IMR-90 (cell line): ENCODE measurements around the gene CHRM1. TPM values are rescaled to one million over a fixed set of nuclear protein-coding genes. Genes with fewer than 3 reads are reported as not detected.

Experiments used
- ATAC-seq: fragments of 200-7000 bp; cut with Tn5 transposase; 2 replicates; pipeline ENCODE4 v1.9.1; 2020; ENCODE audit warnings: low read depth, mild to moderate bottlenecking, moderate library complexity
- BruUV-seq: library from RNA; stranded (reverse); fragments of 400-500 nt; replicated peaks from 2 replicates; lab custom pipeline; 2021; lab: Mats Ljungman, UMichigan
- CTCF ChIA-PET: fragments of 300-600 bp; formaldehyde crosslinking; extraction: SDS; loops from one replicate; lab custom pipeline; 2021; ENCODE audit warnings: antibody characterized with exemption; lab: Yijun Ruan, JAX
- POLR2A ChIA-PET: fragments of 300-600 bp; sonication (Branson Sonifier 250); formaldehyde crosslinking; loops from one replicate; lab custom pipeline; 2022; ENCODE audit warnings: antibody characterized with exemption; ENCODE audit not compliant: unreplicated experiment; lab: Charles Lee
- DNase-seq: peaks from one replicate; pipeline ENCODE4 v3.0.0; 2013
- H2AFZ ChIP-seq: replicated peaks from 2 replicates; pipeline ENCODE3; 2013; ENCODE audit warnings: low read length, mild to moderate bottlenecking; ENCODE audit not compliant: poor library complexity
- H2AK5ac ChIP-seq: 2 replicates; pipeline ENCODE4 v1.6.1; 2013; ENCODE audit warnings: low read depth, low read length, inconsistent platforms
- H2AK9ac ChIP-seq: replicated peaks from 2 replicates; pipeline ENCODE3; 2013; ENCODE audit warnings: mild to moderate bottlenecking, low read depth, low read length, moderate library complexity; ENCODE audit not compliant: poor library complexity
- H2BK120ac ChIP-seq: 2 replicates; pipeline ENCODE4 v1.6.1; 2013; ENCODE audit warnings: low read depth, low read length, inconsistent platforms
- H2BK15ac ChIP-seq: 3 replicates; pipeline ENCODE4 v1.6.1; 2013; ENCODE audit warnings: low read depth, low read length, inconsistent platforms
- H2BK20ac ChIP-seq: 2 replicates; pipeline ENCODE4 v1.6.1; 2013; ENCODE audit warnings: low read depth, mild to moderate bottlenecking, inconsistent platforms, low read length, moderate library complexity
- H2BK5ac ChIP-seq: 2 replicates; pipeline ENCODE4 v1.6.1; 2013; ENCODE audit warnings: mild to moderate bottlenecking, low read depth, low read length, inconsistent platforms; ENCODE audit not compliant: poor library complexity, severe bottlenecking
- H3K14ac ChIP-seq: replicated peaks from 2 replicates; pipeline ENCODE4 v1.6.1; 2013; ENCODE audit warnings: low read depth, low read length, inconsistent platforms
- H3K18ac ChIP-seq: 2 replicates; pipeline ENCODE4 v1.6.1; 2013; ENCODE audit warnings: low read depth, low read length, control low read depth
- H3K23ac ChIP-seq: 2 replicates; pipeline ENCODE4 v1.6.1; 2013; ENCODE audit warnings: low read depth, low read length, inconsistent platforms
- H3K27ac ChIP-seq: 2 replicates; pipeline ENCODE4 v1.5.1; 2013; ENCODE audit warnings: mild to moderate bottlenecking, control low read depth, low read length; ENCODE audit not compliant: insufficient read depth
- H3K27me3 ChIP-seq: 2 replicates; pipeline ENCODE4 v1.6.1; 2013; ENCODE audit warnings: low read length; ENCODE audit not compliant: control insufficient read depth, insufficient read depth
- H3K36me3 ChIP-seq: 2 replicates; pipeline ENCODE4 v1.6.1; 2013; ENCODE audit warnings: low read length, mixed read lengths; ENCODE audit not compliant: control insufficient read depth, insufficient read depth
- H3K4ac ChIP-seq: 2 replicates; pipeline ENCODE4 v1.6.1; 2013; ENCODE audit warnings: low read depth, low read length, inconsistent platforms
- H3K4me1 ChIP-seq: 2 replicates; pipeline ENCODE4 v1.6.1; 2013; ENCODE audit warnings: low read length, mixed read lengths; ENCODE audit not compliant: control insufficient read depth, insufficient read depth
- H3K4me2 ChIP-seq: 2 replicates; pipeline ENCODE4 v1.6.1; 2013; ENCODE audit warnings: low read depth, mild to moderate bottlenecking, control low read depth, low read length, moderate library complexity
- H3K4me3 ChIP-seq: 2 replicates; pipeline ENCODE4 v1.5.1; 2013; ENCODE audit warnings: low read depth, mild to moderate bottlenecking, control low read depth, low read length, moderate library complexity; ENCODE audit not compliant: insufficient read depth
- H3K56ac ChIP-seq: 2 replicates; pipeline ENCODE4 v1.6.1; 2013; ENCODE audit warnings: low read length, inconsistent platforms; ENCODE audit not compliant: insufficient read depth; ENCODE audit errors: extremely low read depth
- H3K79me1 ChIP-seq, 2 experiments: 2 replicates each; pipeline ENCODE4 v1.6.1; 2013; ENCODE audit warnings: low read length in 2 of 2, inconsistent platforms in 1 of 2, low read depth in 1 of 2
- H3K9ac ChIP-seq: 2 replicates; pipeline ENCODE4 v1.6.1; 2013; ENCODE audit warnings: low read depth, low read length, control low read depth
- H3K9me1 ChIP-seq: 2 replicates; pipeline ENCODE4 v1.6.1; 2013; ENCODE audit warnings: low read length, inconsistent platforms; ENCODE audit not compliant: insufficient read depth
- H3K9me3 ChIP-seq: 2 replicates; pipeline ENCODE4 v1.6.1; 2013; ENCODE audit warnings: low read length; ENCODE audit not compliant: control insufficient read depth, insufficient read depth
- H4K20me1 ChIP-seq: 2 replicates; pipeline ENCODE4 v1.6.1; 2013; ENCODE audit warnings: low read length, inconsistent platforms; ENCODE audit not compliant: insufficient read depth
- H4K5ac ChIP-seq: 2 replicates; pipeline ENCODE4 v1.6.1; 2013; ENCODE audit warnings: mild to moderate bottlenecking, low read depth, low read length, control low read depth
- H4K8ac ChIP-seq, 2 experiments: 2 replicates each; pipeline ENCODE4 v1.6.1; 2013; ENCODE audit warnings: low read depth in 2 of 2, low read length in 2 of 2, control low read depth in 1 of 2, inconsistent platforms in 1 of 2
- H4K91ac ChIP-seq: 2 replicates; pipeline ENCODE4 v1.6.1; 2013; ENCODE audit warnings: low read depth, low read length, inconsistent platforms; ENCODE audit not compliant: insufficient read depth
- BHLHE40 ChIP-seq: fragments of 150-350 bp; IDR thresholded peaks from 2 replicates; pipeline ENCODE4 v1.6.1; 2016; ENCODE audit warnings: mild to moderate bottlenecking, low read depth, low read length
- CEBPB ChIP-seq: IDR thresholded peaks from 2 replicates; pipeline ENCODE4 v1.6.1; 2012; ENCODE audit warnings: low read depth, low read length, improper control_type of control experiment
- FOS ChIP-seq: fragments of 150-350 bp; IDR thresholded peaks from 2 replicates; pipeline ENCODE4 v1.6.1; 2016; ENCODE audit warnings: low read depth, low read length
- MAFK ChIP-seq: IDR thresholded peaks from 2 replicates; pipeline ENCODE4 v1.6.1; 2012; ENCODE audit warnings: low read depth, low read length, improper control_type of control experiment
- MAZ ChIP-seq: IDR thresholded peaks from 2 replicates; pipeline ENCODE4 v1.6.1; 2012; ENCODE audit warnings: low read depth, mild to moderate bottlenecking, low read length, improper control_type of control experiment, moderate library complexity, borderline replicate concordance
- MXI1 ChIP-seq: IDR thresholded peaks from 2 replicates; pipeline ENCODE4 v1.6.1; 2012; ENCODE audit warnings: low read depth, mild to moderate bottlenecking, low read length, moderate library complexity, borderline replicate concordance
- NFE2L2 ChIP-seq: fragments of 150-350 bp; IDR thresholded peaks from 2 replicates; pipeline ENCODE4 v1.6.1; 2016; ENCODE audit warnings: low read depth, mild to moderate bottlenecking, low read length
- POLR2A ChIP-seq: IDR thresholded peaks from 2 replicates; pipeline ENCODE4 v1.6.1; 2012; ENCODE audit warnings: mild to moderate bottlenecking, low read depth, low read length
- RAD21 ChIP-seq: IDR thresholded peaks from 2 replicates; pipeline ENCODE4 v1.6.1; 2012; ENCODE audit warnings: low read length, improper control_type of control experiment
- RCOR1 ChIP-seq: IDR thresholded peaks from 2 replicates; pipeline ENCODE4 v1.6.1; 2012; ENCODE audit warnings: mild to moderate bottlenecking, low read length, improper control_type of control experiment; ENCODE audit not compliant: insufficient replicate concordance
- RFX5 ChIP-seq: IDR thresholded peaks from 2 replicates; pipeline ENCODE4 v1.8.0; 2012; ENCODE audit warnings: low read depth, mild to moderate bottlenecking, low read length, moderate library complexity
- SMC3 ChIP-seq: fragments of 150-350 bp; IDR thresholded peaks from 2 replicates; pipeline ENCODE4 v1.6.1; 2016; ENCODE audit warnings: low read depth, mild to moderate bottlenecking, antibody characterized with exemption, low read length, moderate library complexity
- WGBS, 2 experiments: methylation state at CpG; one replicate each; pipeline versions ENCODE4 v1.1.5 to v1.1.7; 2013; ENCODE audit warnings: missing lambda C conversion rate in 2 of 2; ENCODE audit not compliant: insufficient read length in 1 of 2; ENCODE audit errors: extremely low coverage in 2 of 2; 5-methylcytosine and 5-hydroxymethylcytosine counted together
- dilution Hi-C: fragments of 300-500 bp; cut with HindIII; formaldehyde crosslinking; loops from one replicate; pipeline ENCODE4 v1.14.3; 2018; ENCODE audit warnings: low sequenced_read_pairs; ENCODE audit not compliant: unreplicated experiment
- in situ Hi-C: fragments of 300-500 bp; cut with MboI; formaldehyde crosslinking; loops from 3 replicates; pipeline ENCODE4 v1.14.3; 2019; ENCODE audit warnings: low sequenced_read_pairs, inconsistent platforms, mixed read lengths
- intact Hi-C: fragments of 100-400 bp; cut with micrococcal nuclease; formaldehyde crosslinking; loops from 2 replicates; pipeline ENCODE4 v1.10.0; 2022
- polyA plus RNA-seq, 3 experiments: library from polyadenylated mRNA; depleted of rRNA; stranded (reverse); fragments of >200 nt; gene quantifications; 2 replicates each; pipeline ENCODE4 v1.2.3, GENCODE V29; 2012; ENCODE audit warnings: low replicate concordance in 1 of 3
- total RNA-seq: library from RNA; depleted of rRNA; stranded (reverse); fragments of >200 nt; gene quantifications from 2 replicates; pipeline ENCODE4 v1.2.3, GENCODE V29; 2012
- TF ChIP-seq, protein P1 (sequence below): conservative IDR thresholded peaks from 2 replicates; pipeline ENCODE4 v1.5.1; 2012; ENCODE audit warnings: mild to moderate bottlenecking, low read depth, low read length, improper control_type of control experiment
- TF ChIP-seq, protein P2 (sequence below): fragments of 150-350 bp; IDR thresholded peaks from 2 replicates; pipeline ENCODE4 v1.6.1; 2016; ENCODE audit warnings: low read depth, mild to moderate bottlenecking, low read length, moderate library complexity, borderline replicate concordance
- TF ChIP-seq, protein P3 (sequence below): fragments of 150-350 bp; IDR thresholded peaks from 2 replicates; pipeline ENCODE4 v1.6.1; 2017; ENCODE audit warnings: mild to moderate bottlenecking, antibody characterized with exemption, low read length, low read depth

The CHRM1 gene
- total and polyA plus RNA-seq, 2 of the 4 experiments (the other 2 are of a cell fraction) = not detected

- no peaks in the 10 kb centered on the region for H3K9me3 ChIP-seq
- no peak overlapping the region for H2BK120ac ChIP-seq
- H3K18ac ChIP-seq = no peak overlapping the region
- H3K9ac ChIP-seq = no peak overlapping the region
- WGBS, 2 experiments = 27% methylated on average over 6 of the region's 11 CpGs; no CpG with 5 or more reads in 1 of the 2 experiments
- H2BK20ac ChIP-seq = no peak overlapping the region
- H3K14ac ChIP-seq = no peak overlapping the region
- no peak overlapping the region for H2BK15ac ChIP-seq
- no peaks in the 10 kb centered on the region for H3K36me3 ChIP-seq
- H3K4me2 ChIP-seq = peak overlapping the region; percentile 51
- H2AK9ac ChIP-seq = no peak overlapping the region
- intact Hi-C loops = no loop called here
- CTCF ChIA-PET = no interaction called here
- no peak overlapping the region for H3K4ac ChIP-seq
- no peaks in the 10 kb centered on the region for H3K79me1 ChIP-seq
- no peak overlapping the region for H4K8ac ChIP-seq
- no peak overlapping the region for H3K56ac ChIP-seq
- no TSS peak for BruUV-seq
- H3K9me1 ChIP-seq = no peaks in the 10 kb centered on the region
- POLR2A ChIA-PET = no interaction called here
- H2AK5ac ChIP-seq = no peak overlapping the region
- H2AFZ ChIP-seq = no peak overlapping the region
- H4K20me1 ChIP-seq = no peaks in the 10 kb centered on the region
- no peak overlapping the region for H3K4me3 ChIP-seq
- ATAC-seq (peak; percentile 62), DNase-seq (peak; percentile 21)
- in situ Hi-C loops = no loop called here
- dilution Hi-C loops = no loop called here
- no peak overlapping the region for H4K5ac ChIP-seq
- no peak overlapping the region for H4K91ac ChIP-seq
- H3K27me3 ChIP-seq = peaks cover 2% of the 10 kb centered on the region; the same call in 1 of the 2 replicates
- H2BK5ac ChIP-seq = no peak overlapping the region
- H3K4me1 ChIP-seq = peaks cover 2% of the 10 kb centered on the region; the same call in 1 of the 2 replicates
- H3K27ac ChIP-seq = no peak overlapping the region
- no peak overlapping the region for H3K23ac ChIP-seq
- no peak for TF ChIP-seq BHLHE40
- no peak for TF ChIP-seq MAFK
- no peak for TF ChIP-seq POLR2A
- TF ChIP-seq MXI1 = no peak
- TF ChIP-seq, protein P1, sequence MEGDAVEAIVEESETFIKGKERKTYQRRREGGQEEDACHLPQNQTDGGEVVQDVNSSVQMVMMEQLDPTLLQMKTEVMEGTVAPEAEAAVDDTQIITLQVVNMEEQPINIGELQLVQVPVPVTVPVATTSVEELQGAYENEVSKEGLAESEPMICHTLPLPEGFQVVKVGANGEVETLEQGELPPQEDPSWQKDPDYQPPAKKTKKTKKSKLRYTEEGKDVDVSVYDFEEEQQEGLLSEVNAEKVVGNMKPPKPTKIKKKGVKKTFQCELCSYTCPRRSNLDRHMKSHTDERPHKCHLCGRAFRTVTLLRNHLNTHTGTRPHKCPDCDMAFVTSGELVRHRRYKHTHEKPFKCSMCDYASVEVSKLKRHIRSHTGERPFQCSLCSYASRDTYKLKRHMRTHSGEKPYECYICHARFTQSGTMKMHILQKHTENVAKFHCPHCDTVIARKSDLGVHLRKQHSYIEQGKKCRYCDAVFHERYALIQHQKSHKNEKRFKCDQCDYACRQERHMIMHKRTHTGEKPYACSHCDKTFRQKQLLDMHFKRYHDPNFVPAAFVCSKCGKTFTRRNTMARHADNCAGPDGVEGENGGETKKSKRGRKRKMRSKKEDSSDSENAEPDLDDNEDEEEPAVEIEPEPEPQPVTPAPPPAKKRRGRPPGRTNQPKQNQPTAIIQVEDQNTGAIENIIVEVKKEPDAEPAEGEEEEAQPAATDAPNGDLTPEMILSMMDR = no peak
- no peak for TF ChIP-seq RCOR1
- TF ChIP-seq RAD21 = no peak
- TF ChIP-seq, protein P2, sequence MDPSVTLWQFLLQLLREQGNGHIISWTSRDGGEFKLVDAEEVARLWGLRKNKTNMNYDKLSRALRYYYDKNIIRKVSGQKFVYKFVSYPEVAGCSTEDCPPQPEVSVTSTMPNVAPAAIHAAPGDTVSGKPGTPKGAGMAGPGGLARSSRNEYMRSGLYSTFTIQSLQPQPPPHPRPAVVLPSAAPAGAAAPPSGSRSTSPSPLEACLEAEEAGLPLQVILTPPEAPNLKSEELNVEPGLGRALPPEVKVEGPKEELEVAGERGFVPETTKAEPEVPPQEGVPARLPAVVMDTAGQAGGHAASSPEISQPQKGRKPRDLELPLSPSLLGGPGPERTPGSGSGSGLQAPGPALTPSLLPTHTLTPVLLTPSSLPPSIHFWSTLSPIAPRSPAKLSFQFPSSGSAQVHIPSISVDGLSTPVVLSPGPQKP = no peak
- TF ChIP-seq CEBPB = no peak
- TF ChIP-seq MAZ = no peak
- TF ChIP-seq FOS = no peak
- TF ChIP-seq NFE2L2 = no peak
- TF ChIP-seq SMC3 = no peak
- TF ChIP-seq RFX5 = no peak
- TF ChIP-seq, protein P3, sequence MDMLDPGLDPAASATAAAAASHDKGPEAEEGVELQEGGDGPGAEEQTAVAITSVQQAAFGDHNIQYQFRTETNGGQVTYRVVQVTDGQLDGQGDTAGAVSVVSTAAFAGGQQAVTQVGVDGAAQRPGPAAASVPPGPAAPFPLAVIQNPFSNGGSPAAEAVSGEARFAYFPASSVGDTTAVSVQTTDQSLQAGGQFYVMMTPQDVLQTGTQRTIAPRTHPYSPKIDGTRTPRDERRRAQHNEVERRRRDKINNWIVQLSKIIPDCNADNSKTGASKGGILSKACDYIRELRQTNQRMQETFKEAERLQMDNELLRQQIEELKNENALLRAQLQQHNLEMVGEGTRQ = no peak
Observed at GRCh38 chr11:62958547-62959421, 37.6 kb upstream of the CHRM1 start.
